ENCODE data around the gene VPS37D. TPM values are rescaled to one million over a fixed set of nuclear protein-coding genes. Genes with fewer than 3 reads are reported as not detected.
"Not testable (repeated sequence)": the region's sequence is repeated elsewhere in the genome, so short reads cannot be mapped to it uniquely, and the experiment has no call there.

VPS37D gene
- polyA plus RNA-seq, 10 donors = 1.9 to 4.4 (median 2.6) TPM

- no peak for DNase-seq
Measured at GRCh38 chr7:73645643-73646174, 21.9 kb upstream of the VPS37D start.

GRCh38 chr7:73646785-73647724 lies 20.6 kb upstream of the VPS37D start:
- no peak for DNase-seq

GRCh38 chr7:73647725-73648592 lies 19.7 kb upstream of the VPS37D start:
- no peak for DNase-seq

- no peak for DNase-seq
Measured at GRCh38 chr7:73648593-73649332, 18.9 kb upstream of the VPS37D start.

GRCh38 chr7:73649576-73649975 lies 18.1 kb upstream of the VPS37D start:
- DNase-seq = no peak

GRCh38 chr7:73650524-73650923 lies 17.1 kb upstream of the VPS37D start:
- no peak for DNase-seq

- DNase-seq = no peak
Measured at GRCh38 chr7:73652541-73652949, 15.1 kb upstream of the VPS37D start.

- not testable (repeated sequence) for DNase-seq
Measured at GRCh38 chr7:73655309-73655708, 12.3 kb upstream of the VPS37D start.

GRCh38 chr7:73659983-73660382 lies 7.6 kb upstream of the VPS37D start:
- DNase-seq = no peak

GRCh38 chr7:73660594-73660993 lies 7.0 kb upstream of the VPS37D start:
- not testable (repeated sequence) for DNase-seq

- DNase-seq = no peak
Measured at GRCh38 chr7:73663033-73663432, 4.6 kb upstream of the VPS37D start.

- DNase-seq = peak in 2 of 3 donors; percentile 12 to 56
Measured at GRCh38 chr7:73668103-73668885, 663 bp downstream of the VPS37D start.

- DNase-seq = no peak
Measured at GRCh38 chr7:73668886-73669230, 1.2 kb downstream of the VPS37D start.

GRCh38 chr7:73669288-73669701 lies 1.7 kb downstream of the VPS37D start:
- DNase-seq = no peak

- DNase-seq = no peak
Measured at GRCh38 chr7:73669858-73670385, 2.3 kb downstream of the VPS37D start.

- DNase-seq = no peak
Measured at GRCh38 chr7:73671322-73671661, 3.7 kb downstream of the VPS37D start.

- DNase-seq = no peak
Measured at GRCh38 chr7:73671857-73672445, 4.3 kb downstream of the VPS37D start.

GRCh38 chr7:73674468-73675124 lies 7.0 kb downstream of the VPS37D start:
- DNase-seq = no peak

- not testable (repeated sequence) for DNase-seq
Measured at GRCh38 chr7:73676062-73676461, 8.4 kb downstream of the VPS37D start.

GRCh38 chr7:73678862-73679261 lies 11.2 kb downstream of the VPS37D start:
- no peak for DNase-seq

All from muscle of back (tissue), 11 donors.